Stimulated activated naive CD4-positive, alpha-beta T cell treated with Interleukin-2 at 50 U/mL for 16 hours (primary cell): ENCODE measurements around the gene MAN2A1.
"Not testable (repeated sequence)": the region's sequence is repeated elsewhere in the genome, so short reads cannot be mapped to it uniquely, and the experiment has no call there.

Source experiments
- DNase-seq: peaks from one replicate; lab custom pipeline; 2025; lab: John Stamatoyannopoulos, UW

The MAN2A1 gene

DNA sequence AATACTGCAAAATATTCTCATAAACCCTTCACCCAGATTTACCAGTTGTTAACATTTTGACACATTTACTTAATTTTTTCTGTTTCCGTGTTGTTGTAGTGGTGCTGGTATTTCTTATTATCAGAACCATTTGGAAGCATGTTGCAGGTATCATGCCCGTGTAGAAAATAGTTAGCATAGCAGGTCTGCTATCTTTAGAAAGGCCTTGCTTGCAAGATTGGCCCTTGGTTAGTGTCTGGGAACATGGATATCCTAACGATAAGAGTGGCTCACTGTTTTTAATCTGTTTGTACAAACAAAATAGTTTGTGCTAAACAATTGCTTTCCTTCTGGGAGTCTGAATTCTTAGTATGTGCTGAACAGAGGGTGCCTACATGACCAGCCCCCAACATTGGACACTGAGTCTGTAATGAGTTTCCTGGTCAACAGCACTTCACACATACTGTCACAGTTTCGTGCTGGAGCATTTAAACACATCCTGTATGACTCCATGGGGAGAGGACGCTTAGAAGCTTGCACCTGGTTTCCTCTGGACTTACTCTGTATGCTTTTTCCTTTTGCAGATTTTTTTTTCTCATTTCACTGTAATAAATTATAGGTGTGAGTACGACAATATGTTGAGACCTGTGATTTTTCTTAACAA, 66.9 kb downstream of the MAN2A1 start:
- DNase-seq, result no peak

DNA sequence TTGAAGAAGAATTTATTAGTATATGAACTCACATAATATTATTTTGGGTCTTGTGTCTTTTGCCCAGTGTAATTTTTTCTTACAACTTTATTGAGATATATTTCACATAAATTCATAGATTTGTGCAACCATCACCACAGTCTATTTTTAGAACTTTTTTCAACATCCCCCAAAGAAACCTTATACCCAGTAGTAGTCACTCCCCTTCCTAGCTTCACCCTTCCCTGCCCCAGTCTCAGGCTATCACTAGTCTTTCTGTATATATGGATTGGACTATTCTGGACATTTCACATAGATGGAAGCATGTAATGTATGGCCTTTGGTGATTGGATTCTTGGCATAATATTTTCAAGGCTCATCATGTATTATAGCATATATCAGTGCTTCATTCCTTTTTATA, 67.8 kb downstream of the MAN2A1 start:
- no peak for DNase-seq

DNA sequence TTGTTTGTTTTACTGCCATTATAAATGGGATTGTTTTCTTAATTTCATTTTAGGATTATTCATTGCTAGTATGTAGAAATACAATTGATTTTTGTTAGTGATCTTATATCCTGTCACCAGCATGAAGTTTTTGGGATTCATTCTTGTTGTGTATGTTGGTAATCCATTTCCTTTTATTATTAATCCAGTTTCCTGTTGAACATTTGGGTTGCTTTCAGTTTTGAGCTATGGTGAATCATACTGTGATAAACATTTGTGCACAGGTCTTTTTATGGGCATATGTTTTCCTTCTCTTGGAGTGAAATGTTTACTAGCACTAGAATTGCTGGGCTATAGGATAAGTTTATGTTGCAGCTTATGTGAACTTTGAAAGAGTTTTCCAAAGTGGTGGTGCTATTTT, 69.6 kb downstream of the MAN2A1 start:
- no peak for DNase-seq

DNA sequence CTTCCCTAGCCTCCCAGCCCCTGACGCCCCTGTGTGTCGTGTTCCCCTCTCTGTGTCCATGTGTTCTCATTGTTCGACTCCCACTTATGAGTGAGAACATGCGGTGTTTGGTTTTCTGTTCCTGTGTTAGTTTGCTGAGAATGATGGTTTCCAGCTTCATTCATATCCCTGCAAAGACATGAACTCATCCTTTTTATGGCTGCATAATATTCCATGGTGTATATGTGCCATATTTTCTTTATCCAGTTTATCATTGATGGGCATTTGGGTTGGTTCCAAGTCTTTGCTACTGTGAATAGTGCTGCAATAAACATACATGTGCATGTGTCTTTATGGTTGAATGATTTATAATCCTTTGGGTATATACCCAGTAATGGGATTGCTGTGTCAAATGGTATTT, 70.4 kb downstream of the MAN2A1 start:
- DNase-seq, result not testable (repeated sequence)

DNA sequence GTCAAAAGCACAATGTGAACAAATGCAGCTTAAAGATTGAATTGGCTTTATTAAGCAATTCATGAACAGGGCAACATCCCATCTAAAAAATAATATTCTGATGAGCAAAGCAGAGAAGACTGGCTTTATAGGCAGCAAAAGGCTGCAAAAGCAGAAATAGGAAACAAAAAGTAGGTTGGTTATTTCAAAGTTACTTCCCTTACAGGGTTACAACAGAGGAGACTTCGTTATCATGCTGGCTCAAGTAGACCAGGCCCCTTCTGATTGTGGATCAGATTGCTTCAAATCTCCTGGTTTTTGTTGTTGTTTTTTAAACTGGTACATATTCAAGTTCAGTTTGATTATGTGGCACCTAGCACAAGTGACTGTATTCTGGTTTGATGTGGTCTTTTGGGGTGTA, 73.1 kb downstream of the MAN2A1 start:
- DNase-seq, result no peak

DNA sequence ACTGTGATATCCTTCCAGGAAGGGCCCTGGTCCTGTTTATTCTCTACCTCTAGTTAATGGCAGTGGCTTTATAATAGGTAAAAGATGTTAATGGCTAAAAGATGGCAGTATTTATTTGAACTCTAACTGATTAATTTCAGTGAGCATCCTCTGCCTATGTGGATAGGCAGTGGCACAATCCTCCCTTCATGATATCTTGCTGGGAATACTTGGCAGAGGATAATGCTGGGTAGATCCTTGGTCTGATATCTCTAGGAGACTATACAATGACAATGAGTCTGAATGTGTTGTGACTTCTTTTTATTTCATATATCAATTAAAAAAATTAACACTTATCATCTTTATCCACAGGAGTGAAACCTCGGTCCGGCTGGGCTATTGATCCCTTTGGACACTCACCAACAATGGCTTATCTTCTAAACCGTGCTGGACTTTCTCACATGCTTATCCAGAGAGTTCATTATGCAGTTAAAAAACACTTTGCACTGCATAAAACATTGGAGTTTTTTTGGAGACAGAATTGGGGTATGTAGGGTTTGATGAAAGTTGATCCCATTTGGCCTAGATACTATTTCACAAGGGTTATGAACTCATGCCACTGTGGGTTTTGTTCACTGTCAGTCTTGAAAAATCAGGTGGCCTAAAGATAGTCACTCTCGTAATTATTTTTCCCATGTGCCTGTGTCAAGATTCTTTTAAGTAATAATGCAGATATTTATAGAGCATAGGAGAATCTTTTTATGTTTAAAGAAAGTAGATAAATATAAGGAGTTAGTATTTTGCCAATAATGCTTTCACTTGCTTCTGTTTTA, 77.7 kb downstream of the MAN2A1 start:
- DNase-seq, result no peak

DNA sequence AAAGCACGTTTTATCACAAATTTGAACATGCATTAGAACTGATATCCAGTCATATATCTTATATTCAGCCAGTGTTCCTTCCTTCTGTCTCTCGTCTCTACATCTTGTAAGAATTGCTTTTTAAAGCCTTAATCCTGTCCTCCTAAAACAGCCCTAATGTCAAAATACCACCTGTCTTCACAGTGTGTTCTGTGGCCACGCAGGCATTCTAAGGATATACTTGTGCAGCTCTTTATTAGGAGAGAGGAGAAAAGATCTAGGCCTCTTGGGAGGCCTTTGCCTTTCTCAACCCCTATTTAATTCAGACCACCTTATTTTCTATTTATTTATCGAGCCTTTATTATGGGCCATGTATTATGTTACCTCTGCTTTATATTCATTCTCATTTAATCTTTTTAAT, 78.3 kb downstream of the MAN2A1 start:
- no peak for DNase-seq

DNA sequence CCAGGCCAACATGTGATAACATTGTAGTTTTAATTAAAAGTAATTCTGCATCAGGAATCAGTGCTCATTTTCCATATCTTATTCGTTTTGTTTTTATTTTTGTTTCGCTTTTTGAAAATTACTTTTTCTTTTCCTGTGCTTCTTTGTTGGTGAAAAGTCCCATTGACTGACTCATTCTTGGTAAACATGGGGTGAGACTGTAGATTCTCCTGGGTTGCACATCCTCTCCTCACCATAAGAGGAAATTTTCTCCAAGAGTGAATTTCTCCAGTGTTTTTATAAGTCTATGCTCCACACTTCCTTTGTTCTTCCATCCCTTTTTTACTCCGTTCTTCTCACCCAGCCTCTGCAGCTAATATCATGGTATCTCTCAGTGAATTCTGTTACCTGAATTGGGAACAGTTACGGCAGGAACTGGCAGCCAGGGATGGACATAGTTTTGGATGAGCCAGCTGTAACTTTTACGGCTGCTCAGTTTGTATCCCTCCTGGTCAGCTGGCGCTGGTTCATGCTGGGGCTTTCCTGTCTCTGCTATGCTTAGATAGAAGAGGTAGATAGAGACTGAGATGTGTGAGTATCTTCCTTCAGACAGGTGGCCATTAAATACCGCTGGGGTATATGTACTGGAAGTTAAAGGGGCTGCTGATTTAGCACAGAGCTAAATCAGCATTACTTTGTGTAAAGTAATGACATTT, 80.0 kb downstream of the MAN2A1 start:
- no peak for DNase-seq

DNA sequence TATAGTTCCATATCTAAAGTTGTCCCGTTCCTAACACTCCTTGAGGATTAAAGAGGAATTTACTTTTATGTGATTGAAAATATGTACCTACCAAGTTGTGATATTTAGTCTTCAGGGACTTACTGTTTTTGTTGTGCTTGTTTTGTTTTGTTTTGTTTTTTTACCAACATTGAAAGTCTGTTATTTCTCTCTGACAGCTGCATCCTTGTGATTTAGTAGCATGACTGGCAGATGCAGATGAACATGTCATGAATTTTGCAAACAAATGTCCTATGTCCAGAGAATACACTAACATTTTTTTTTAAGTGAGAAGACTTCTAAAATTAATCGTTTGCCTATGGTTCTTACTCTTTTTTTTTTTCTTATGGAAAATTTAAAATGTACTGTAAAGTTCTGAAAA, 85.4 kb downstream of the MAN2A1 start:
- DNase-seq, result no peak

DNA sequence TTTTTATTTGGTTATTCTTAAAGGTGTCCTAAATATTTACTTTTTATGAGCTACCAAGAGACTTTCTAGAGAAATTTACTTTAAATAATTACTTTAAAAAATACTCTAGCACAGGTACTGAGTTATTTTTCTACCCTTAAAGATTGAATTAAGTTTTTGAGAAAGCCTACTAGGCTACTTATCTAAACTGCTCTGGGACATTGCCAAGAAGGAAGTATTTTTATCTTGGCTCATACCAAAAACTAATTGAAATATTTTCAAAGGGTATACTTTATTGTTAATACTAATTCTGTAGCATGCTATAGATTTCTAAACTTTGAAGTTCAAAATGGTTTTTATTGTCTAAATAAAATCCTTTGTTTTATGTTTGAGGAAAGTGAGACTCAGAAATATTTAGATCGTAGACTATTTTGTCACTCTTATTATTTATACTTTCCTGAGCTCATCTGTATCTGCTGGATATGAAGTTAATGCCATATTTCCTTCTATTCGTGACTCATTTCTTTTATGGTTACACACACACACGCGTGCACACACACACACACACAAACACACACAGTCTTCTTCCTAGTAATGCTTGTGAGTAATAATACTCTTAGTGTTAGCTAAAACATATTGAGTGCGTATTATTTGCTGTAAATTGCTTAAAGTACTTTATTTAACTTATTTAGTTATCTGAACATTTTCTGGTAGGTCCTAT, 89.5 kb downstream of the MAN2A1 start:
- DNase-seq, result no peak

DNA sequence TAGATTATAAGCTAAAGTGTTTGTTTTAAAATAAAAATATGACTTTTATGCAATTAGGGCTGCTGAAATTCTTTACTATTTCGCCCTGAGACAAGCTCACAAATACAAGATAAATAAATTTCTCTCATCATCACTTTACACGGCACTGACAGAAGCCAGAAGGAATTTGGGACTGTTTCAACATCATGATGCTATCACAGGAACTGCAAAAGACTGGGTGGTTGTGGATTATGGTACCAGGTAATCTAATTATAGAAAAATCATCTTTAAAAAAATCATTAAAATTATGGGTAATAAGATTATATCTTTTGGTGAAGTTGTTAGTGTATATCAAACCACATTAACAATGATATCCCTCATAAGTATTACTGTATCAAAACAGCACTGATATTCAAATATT, 95.0 kb downstream of the MAN2A1 start:
- DNase-seq, result no peak

DNA sequence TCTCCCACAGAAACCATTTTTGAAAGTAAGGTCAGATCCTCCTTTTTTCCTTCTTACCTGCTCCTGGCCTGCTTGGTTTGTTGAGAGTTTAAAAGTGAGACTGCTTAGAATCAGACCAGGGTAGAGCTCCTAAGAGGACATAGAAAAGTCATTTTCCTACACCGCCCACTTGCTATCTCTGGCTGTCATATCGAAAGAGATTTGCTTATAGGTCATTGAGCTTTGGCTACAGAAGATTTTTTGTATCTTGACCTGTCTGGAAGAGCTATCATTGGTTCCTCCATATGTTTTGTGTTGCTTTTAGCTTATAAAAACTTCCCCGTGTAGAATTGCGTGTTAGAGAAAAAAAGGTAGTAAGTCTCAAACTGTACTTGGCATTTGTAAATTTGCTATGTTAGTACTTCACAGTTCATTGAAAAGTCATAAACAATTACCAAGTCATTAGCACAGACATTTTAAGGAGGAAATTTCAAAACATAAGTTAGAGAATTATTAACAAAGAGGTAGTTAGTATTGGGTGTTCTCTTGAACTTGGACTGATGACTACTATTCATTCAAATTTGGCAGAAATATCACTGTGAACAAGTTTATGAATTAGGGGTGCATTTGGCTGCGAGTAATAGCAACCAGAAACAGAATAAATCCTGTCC, 96.6 kb downstream of the MAN2A1 start:
- DNase-seq, result no peak

DNA sequence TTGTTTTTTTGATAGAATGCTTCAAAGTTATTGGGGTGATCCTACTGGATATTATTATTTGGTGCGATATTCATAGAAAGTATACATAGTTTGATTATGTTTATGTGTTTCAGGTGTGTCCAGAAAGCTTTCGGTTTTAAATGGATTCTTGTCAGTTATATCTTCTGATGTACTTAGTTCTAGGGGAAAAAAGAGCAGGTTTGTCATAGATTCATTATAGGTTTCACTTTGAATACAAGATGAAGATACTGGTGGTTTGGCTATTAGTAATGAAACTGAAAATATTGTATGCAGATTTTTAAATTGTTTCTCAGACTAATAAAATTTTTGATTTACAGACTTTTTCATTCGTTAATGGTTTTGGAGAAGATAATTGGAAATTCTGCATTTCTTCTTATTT, 98.9 kb downstream of the MAN2A1 start:
- DNase-seq, result no peak

DNA sequence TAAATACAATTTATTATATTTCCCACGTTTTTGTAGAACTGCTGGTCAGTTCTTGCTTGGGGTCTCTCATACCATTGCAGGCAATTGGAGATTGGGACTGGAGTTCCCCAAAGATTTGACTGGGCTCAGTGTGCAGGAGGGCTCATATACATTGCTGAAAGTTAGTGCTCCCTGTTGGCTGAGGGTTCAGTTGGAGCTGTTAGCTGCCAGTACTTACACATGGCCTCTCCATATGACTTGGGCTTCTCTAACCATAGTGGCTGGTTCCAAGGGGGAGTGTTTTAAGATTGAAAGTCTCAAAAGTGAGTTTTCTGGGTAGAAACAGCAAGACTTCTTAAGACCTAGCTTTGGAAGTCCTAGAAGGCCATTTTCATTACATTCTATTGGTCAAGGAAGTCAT, 102.9 kb downstream of the MAN2A1 start:
- DNase-seq, result no peak

DNA sequence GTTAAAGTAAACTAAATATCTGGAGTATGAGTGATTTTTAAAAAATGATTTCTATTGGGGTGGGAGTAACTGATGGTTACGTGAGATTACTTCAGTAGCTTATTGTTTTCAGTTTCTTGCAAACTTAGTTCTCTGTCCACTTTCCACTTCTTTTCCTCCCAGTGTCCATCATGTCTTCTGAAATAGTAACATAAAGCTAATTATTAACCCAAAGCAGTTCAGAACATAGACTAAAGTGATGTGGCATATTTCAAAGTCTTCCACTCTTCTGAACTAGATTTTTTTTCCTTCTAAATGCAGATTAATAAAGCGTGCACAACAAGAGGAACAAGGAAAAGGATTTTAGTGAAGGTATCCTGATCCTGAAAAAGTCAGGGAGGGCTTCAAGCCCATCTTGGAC, 114.1 kb downstream of the MAN2A1 start:
- no peak for DNase-seq

DNA sequence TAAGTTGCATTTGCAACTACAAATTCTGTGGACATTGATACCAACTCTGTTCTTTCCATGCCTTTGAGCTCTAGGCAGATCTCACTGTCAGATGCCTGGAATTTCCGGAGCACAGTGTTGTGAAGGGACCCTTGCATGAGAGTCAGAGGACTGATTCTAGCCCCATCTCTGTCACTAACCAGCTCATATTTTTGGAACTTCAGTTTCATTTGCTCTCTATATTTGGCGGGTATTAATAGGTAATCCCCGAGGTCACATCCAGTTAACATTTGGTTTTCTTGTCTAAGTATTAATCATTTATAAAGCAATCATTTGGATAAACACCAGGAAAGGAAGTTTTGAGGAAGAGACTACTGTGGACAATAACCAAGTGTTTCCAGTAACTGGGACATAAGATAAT, 115.7 kb downstream of the MAN2A1 start:
- no peak for DNase-seq

DNA sequence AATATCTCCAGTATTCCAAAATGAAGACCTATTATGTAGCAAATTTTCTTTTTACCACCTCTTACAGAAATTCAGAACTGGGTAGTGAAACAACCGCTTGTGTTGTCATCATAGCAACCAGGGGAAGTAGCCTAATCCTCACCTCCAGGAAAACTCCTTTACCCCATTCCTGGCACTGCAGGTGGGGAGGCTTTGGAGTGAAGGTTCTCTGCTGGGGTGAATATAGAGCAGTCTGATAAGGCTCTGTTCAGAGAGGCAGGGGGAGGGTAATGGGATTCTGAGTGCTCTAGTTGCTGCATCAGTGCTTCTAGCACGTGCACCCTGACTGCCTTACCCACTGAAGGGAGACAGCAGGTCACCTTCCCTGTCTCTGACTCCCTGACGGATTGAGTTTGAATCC, 116.2 kb downstream of the MAN2A1 start:
- no peak for DNase-seq

DNA sequence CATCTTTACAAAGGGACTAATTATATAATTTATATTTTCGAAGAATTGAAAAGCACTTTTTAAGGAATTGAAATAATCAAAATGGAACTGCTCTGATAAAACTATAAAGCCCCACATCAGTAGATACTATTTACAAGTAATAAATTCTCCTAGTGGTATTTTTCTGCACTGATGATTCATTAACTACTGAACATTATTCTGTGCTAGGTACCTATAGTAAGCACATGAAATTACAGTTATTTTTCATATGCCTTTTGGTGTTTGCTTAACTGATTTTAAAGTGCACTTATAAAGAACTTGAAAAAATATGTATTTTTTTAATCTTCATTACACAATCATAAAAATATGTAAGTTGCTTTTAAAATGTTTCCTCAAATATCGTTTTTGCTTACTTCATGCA, 123.0 kb downstream of the MAN2A1 start:
- DNase-seq, result no peak

DNA sequence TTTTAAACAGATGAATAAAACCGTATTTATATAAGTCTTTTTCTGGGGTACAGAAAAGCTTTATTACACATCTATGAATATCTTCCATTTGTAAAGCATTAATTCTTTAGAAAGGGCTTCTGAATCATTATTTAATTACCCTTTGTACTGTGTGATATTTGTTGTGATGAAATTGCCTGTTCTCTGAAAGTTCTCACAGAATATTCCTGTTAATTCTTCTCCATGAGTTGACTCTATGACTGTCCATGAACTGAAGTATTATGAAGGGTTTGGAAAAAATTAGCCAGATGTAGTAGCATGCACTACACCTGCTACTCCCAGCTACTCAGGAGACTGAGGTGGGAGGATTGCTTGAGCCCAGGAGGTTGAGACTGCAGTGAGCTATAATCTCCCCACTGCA, 127.0 kb downstream of the MAN2A1 start:
- DNase-seq, result no peak

DNA sequence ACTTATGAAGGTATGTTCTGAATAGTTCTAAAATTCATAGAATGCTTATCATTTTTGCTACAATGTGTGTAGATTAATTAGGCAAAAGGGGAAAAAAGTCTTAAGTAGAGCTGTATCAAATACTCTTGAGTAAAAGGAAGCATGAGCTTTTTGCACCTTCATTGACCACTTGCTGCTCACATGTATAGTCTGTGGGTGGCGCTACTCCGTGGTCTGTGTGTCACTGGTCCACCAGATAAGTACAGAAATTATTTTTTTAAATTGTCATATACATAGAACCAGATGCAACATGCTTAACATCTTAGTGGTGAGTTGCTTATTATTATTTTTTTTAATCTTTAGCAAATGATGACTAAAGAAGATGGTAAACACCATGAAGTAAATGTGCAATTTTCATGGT, 130.2 kb downstream of the MAN2A1 start:
- no peak for DNase-seq

DNA sequence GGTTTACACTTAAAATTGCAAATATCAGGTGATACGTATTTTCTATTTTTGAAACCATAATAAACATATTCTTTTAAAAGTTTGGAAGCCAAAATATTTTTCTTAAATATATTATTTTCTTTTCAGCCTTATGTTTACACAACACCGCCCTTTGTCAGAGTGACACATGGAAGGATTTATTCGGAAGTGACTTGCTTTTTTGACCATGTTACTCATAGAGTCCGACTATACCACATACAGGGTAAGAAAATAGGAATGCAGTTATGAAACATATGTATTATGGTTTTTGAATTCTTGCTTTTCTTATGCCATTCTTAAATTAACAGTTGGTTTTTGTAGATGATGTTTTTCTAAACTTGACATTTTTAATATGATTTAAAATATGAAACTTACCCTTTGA, 133.9 kb downstream of the MAN2A1 start:
- no peak for DNase-seq

DNA sequence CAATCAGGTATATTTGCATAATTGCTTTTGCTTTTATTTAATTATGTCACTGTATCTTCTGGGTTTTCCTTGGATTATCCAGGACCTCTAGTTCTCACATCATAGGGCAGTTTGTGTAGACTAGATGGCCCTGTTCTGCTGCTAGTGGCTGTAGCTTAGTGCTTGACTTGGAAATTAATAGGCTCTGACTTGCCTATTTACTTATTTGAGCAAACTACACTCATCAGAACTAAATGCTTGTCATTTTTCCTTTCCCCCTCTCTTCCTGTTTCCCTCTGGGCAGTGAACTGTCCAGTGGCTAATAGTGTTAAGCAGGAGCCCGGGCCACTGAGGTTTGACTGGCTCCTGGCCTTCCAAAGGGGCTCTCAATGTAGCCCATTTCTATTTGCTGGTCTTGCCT, 135.7 kb downstream of the MAN2A1 start:
- DNase-seq, result no peak
